AG09309 (cell line): Measurements from ENCODE around the gene SCCPDH.

Source experiments
- DNase-seq: peaks from one replicate; pipeline ENCODE4 v3.0.0-alpha.2; 2010; ENCODE audit warnings: low read depth
- H3K4me3 ChIP-seq: 2 replicates; pipeline ENCODE4 v1.5.1; 2011; ENCODE audit warnings: mild to moderate bottlenecking, low read depth, low read length, moderate library complexity; ENCODE audit not compliant: control insufficient read depth
- CTCF ChIP-seq: IDR thresholded peaks from 2 replicates; pipeline ENCODE4 v1.5.1; 2011; ENCODE audit warnings: mild to moderate bottlenecking, low read depth, low read length, inconsistent platforms; ENCODE audit not compliant: insufficient read depth, control insufficient read depth; ENCODE audit errors: missing control alignments

The SCCPDH gene

DNA sequence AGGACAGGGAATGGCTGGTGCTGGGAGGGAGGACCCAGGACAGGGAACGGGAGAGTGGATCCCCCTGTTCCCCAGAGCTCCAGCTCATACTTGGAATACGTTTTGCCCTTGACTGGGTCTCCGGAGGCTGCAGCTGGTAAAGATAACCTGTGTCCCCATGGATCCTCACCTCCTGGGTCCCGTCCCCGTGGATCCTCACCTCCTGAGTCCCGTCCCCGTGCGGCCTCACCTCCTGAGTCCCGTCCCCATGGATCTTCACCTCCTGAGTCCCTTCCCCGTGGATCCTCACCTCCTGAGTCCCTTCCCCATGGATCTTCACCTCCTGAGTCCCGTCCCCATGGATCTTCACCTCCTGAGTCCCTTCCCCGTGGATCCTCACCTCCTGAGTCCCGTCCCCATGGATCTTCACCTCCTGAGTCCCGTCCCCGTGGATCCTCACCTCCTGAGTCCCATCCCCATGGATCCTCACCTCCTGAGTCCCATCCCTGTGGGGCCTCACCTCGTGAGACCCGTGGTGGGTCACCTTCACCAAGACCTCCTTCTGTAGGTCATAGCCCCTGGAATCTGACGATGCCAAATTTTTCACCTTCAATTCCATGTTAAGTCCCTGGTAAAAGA, 61.4 kb downstream of the SCCPDH start:
- no peak for TF ChIP-seq CTCF
- DNase-seq = no peak
- H3K4me3 ChIP-seq = no peak overlapping the region

GRCh38 chr1:246786606-246787238, 62.5 kb downstream of the SCCPDH start:
- no peak overlapping the region for H3K4me3 ChIP-seq
- DNase-seq = no peak
- TF ChIP-seq CTCF = no peak

- no peak overlapping the region for H3K4me3 ChIP-seq
- DNase-seq = no peak
- TF ChIP-seq CTCF = no peak
These were observed 63.7 kb downstream of the SCCPDH start for GRCh38 chr1:246787781-246788513.

GRCh38 chr1:246788895-246789338, 64.7 kb downstream of the SCCPDH start:
- no peak for DNase-seq
- no peak for TF ChIP-seq CTCF
- no peak overlapping the region for H3K4me3 ChIP-seq

DNA sequence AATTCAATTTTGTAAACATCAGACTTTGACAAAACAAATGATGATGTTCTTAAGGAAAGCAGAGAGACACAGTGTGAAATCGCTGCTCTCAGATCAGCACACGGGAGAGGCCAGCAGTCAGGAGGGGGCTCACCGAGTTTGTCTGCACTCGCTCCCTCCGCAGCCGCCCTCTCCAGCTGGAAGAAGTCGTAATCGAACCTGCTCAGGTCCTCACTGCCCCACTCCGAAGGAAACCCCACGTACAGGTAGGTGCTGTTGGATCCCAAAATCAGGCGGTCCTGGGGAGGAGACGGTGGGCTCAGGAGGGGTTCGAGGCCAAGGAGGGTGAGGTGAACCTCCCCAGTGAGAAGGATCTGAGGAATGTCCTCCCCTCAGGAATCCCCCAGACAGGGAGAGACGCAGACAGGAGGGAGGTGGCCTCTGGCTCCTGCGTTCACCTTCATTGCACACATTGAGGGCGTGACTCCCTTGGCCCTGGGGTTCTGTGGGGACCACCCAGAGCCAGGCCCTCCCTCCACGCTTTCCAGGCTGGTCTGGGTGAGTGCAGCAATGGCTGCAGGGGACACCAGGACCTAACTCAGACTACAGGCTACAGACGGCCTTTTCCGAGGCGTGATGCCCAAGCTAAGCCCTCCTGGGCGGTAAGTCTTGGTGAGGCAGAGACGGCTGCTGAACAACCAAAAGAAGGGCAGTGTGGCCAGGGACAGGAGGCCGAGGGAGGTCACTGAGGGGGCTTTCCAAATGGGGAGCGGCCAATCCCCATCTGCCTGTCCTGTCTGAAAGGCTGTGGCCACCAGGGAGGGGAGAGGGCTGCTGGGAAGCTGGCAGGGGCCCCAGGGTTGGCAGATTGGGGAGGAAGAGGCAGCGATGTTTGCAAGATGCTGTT, 65.5 kb downstream of the SCCPDH start:
- no peak for TF ChIP-seq CTCF
- DNase-seq = no peak
- H3K4me3 ChIP-seq = no peak overlapping the region

- DNase-seq = no peak
- TF ChIP-seq CTCF = no peak
- no peak overlapping the region for H3K4me3 ChIP-seq
These were observed 66.2 kb downstream of the SCCPDH start for GRCh38 chr1:246790364-246790763.
